HepG2 (cell line): ENCODE data around the gene SLC43A1.

Source experiments
- ASH2L ChIP-seq: fragments of 300-600, 200-600 bp; sonication (generic); IDR thresholded peaks from 2 replicates; pipeline ENCODE4 v1.7.0; 2017; ENCODE audit warnings: low read depth, mild to moderate bottlenecking, moderate library complexity, mixed read lengths, low read length; ENCODE audit not compliant: insufficient read length
- ATF2 ChIP-seq: sonication (generic); formaldehyde crosslinking; IDR thresholded peaks from 2 replicates; pipeline ENCODE4 v1.4.0; 2020; ENCODE audit warnings: missing genetic modification reagents
- CHD4 ChIP-seq: fragments of 200-600 bp; sonication (generic); IDR thresholded peaks from 2 replicates; pipeline ENCODE4 v1.7.0; 2017; ENCODE audit warnings: mild to moderate bottlenecking, low read length, borderline replicate concordance
- ESRRA ChIP-seq: sonication (generic); formaldehyde crosslinking; IDR thresholded peaks from 2 replicates; pipeline ENCODE4 v1.5.1; 2020; ENCODE audit warnings: mild to moderate bottlenecking, low read depth, missing genetic modification reagents
- EZH2 ChIP-seq: conservative IDR thresholded peaks from 2 replicates; pipeline ENCODE4 v1.6.1; 2012; ENCODE audit warnings: mild to moderate bottlenecking, low read depth, low read length, moderate library complexity
- POGZ ChIP-seq: sonication (generic); formaldehyde crosslinking; IDR thresholded peaks from 2 replicates; pipeline ENCODE4 v1.4.0; 2020; ENCODE audit warnings: mild to moderate bottlenecking, missing genetic modification reagents
- TAF1 ChIP-seq: sonication (generic); formaldehyde crosslinking; IDR thresholded peaks from 2 replicates; pipeline ENCODE4 v1.4.0; 2020; ENCODE audit warnings: missing genetic modification reagents
- TGIF2 ChIP-seq: IDR thresholded peaks from 2 replicates; pipeline ENCODE4 v1.6.1; 2016; ENCODE audit warnings: control low read depth, missing compliant biosample characterization
- ZNF607 ChIP-seq: sonication (generic); formaldehyde crosslinking; IDR thresholded peaks from 2 replicates; pipeline ENCODE4 v1.5.1; 2020; ENCODE audit warnings: missing genetic modification reagents, mild to moderate bottlenecking, borderline replicate concordance

GRCh38 chr11:57514538-57515331 is 767 bp downstream of the SLC43A1 start:
- TF ChIP-seq POGZ (CRISPR knock-in tag), result no peak
- TF ChIP-seq ASH2L, result peak; percentile 60
- no peak for TF ChIP-seq TGIF2
- no peak for TF ChIP-seq ATF2
- TF ChIP-seq TAF1 (CRISPR knock-in tag), result peak; percentile 55; the same call in 1 of the 2 replicates
- TF ChIP-seq ZNF607 (CRISPR knock-in tag), result 0 out of 2 replicates have a peak, but pooled peaks have one; percentile 68
- no peak for TF ChIP-seq EZH2
- TF ChIP-seq CHD4, result peak; percentile 83
- peak; percentile 39 for TF ChIP-seq ESRRA (CRISPR knock-in tag)
